Duodenal mucosa (tissue), 2 donors: ENCODE data around the gene EIF6.
A peak's percentile ranks its signal among the peaks of the same experiment; 100 is the strongest.

Source experiments
- H3K27ac ChIP-seq: one replicate; pipeline ENCODE4 v1.7.0; 2013; ENCODE audit warnings: low read depth, low read length
- H3K27me3 ChIP-seq, 2 donors: one replicate each; pipeline ENCODE4 v1.7.0; 2013; ENCODE audit warnings: low read length in 2 of 2, control low read depth in 1 of 2; ENCODE audit not compliant: insufficient read depth in 2 of 2, control insufficient read depth in 1 of 2
- H3K36me3 ChIP-seq, 2 donors: one replicate each; pipeline ENCODE4 v1.7.0; 2013; ENCODE audit warnings: low read length in 2 of 2, control low read depth in 1 of 2; ENCODE audit not compliant: insufficient read depth in 2 of 2, control insufficient read depth in 1 of 2
- H3K4me1 ChIP-seq, 2 donors: one replicate each; pipeline ENCODE4 v1.7.0; 2013; ENCODE audit warnings: low read length in 2 of 2, control low read depth in 1 of 2; ENCODE audit not compliant: insufficient read depth in 2 of 2, control insufficient read depth in 1 of 2
- H3K4me3 ChIP-seq, 2 donors: one replicate each; pipeline ENCODE4 v1.7.0; 2013; ENCODE audit warnings: low read length in 2 of 2, low read depth in 1 of 2
- H3K9ac ChIP-seq, 2 donors: one replicate each; pipeline ENCODE4 v1.7.0; 2013; ENCODE audit warnings: low read length in 2 of 2, low read depth in 1 of 2
- H3K9me3 ChIP-seq, 2 donors: one replicate each; pipeline ENCODE4 v1.7.0; 2013; ENCODE audit warnings: low read length in 2 of 2, control low read depth in 1 of 2; ENCODE audit not compliant: control insufficient read depth in 1 of 2

EIF6 gene

GRCh38 chr20:35312318-35312717 is 27.7 kb upstream of the EIF6 start:
- Histone ChIP-seq H3K9me3 (no peaks in the 10 kb centered on the region), H3K4me1 (peaks cover 0 to 6% of the 10 kb centered on the region in 2 donors), H3K4me3 (no peak overlapping the region), H3K9ac (no peak overlapping the region), H3K27ac (no peak overlapping the region), H3K36me3 (peaks cover 0 to 25% of the 10 kb centered on the region in 2 donors), H3K27me3 (no peaks in the 10 kb centered on the region)

GRCh38 chr20:35311822-35312221 is 27.2 kb upstream of the EIF6 start:
- no peak overlapping the region for H3K27ac ChIP-seq
- no peak overlapping the region for H3K9ac ChIP-seq
- peaks cover 0 to 25% of the 10 kb centered on the region in 2 donors for H3K36me3 ChIP-seq
- H3K9me3 ChIP-seq, result no peaks in the 10 kb centered on the region
- H3K4me1 ChIP-seq, result peaks cover 0 to 8% of the 10 kb centered on the region in 2 donors
- H3K27me3 ChIP-seq, result no peaks in the 10 kb centered on the region
- no peak overlapping the region for H3K4me3 ChIP-seq

- Histone ChIP-seq H3K9ac (no peak overlapping the region), H3K9me3 (no peaks in the 10 kb centered on the region), H3K27ac (no peak overlapping the region)
Observed at GRCh38 chr20:35311409-35311808, 26.8 kb upstream of the EIF6 start.

GRCh38 chr20:35307666-35308653 is 23.4 kb upstream of the EIF6 start:
- H3K27ac ChIP-seq, result no peak overlapping the region
- H3K36me3 ChIP-seq, result peaks cover 7 to 21% of the 10 kb centered on the region in 2 donors
- H3K9me3 ChIP-seq, result no peaks in the 10 kb centered on the region
- H3K4me3 ChIP-seq, result no peak overlapping the region
- peaks cover 7 to 29% of the 10 kb centered on the region in 2 donors for H3K4me1 ChIP-seq
- H3K27me3 ChIP-seq, result no peaks in the 10 kb centered on the region
- H3K9ac ChIP-seq, result peak overlapping the region in 1 of 2 donors; percentile 0

More at GRCh38 chr20:35311409-35311808, 26.8 kb upstream of the EIF6 start:
- H3K27me3 ChIP-seq, result no peaks in the 10 kb centered on the region
- no peak overlapping the region for H3K4me3 ChIP-seq
- peaks cover 0 to 26% of the 10 kb centered on the region in 2 donors for H3K36me3 ChIP-seq
- peaks cover 0 to 13% of the 10 kb centered on the region in 2 donors for H3K4me1 ChIP-seq

GRCh38 chr20:35306931-35307517 is 22.5 kb upstream of the EIF6 start:
- Histone ChIP-seq H3K27ac (peak overlapping the region; percentile 15), H3K9me3 (no peaks in the 10 kb centered on the region), H3K36me3 (peaks cover 7 to 21% of the 10 kb centered on the region in 2 donors), H3K4me3 (no peak overlapping the region), H3K4me1 (peaks cover 7 to 29% of the 10 kb centered on the region in 2 donors), H3K9ac (no peak overlapping the region), H3K27me3 (no peaks in the 10 kb centered on the region)

- H3K9me3 ChIP-seq, result no peaks in the 10 kb centered on the region
- H3K36me3 ChIP-seq, result peaks cover 7 to 21% of the 10 kb centered on the region in 2 donors
- H3K27me3 ChIP-seq, result no peaks in the 10 kb centered on the region
- H3K9ac ChIP-seq, result peak overlapping the region in 1 of 2 donors; percentile 24
- H3K27ac ChIP-seq, result no peak overlapping the region
- H3K4me3 ChIP-seq, result no peak overlapping the region
- H3K4me1 ChIP-seq, result peaks cover 7 to 29% of the 10 kb centered on the region in 2 donors
Observed at GRCh38 chr20:35305682-35306556, 21.3 kb upstream of the EIF6 start.

- H3K9me3 ChIP-seq, result no peaks in the 10 kb centered on the region
- H3K27ac ChIP-seq, result no peak overlapping the region
- H3K4me3 ChIP-seq, result no peak overlapping the region
Observed at GRCh38 chr20:35304956-35305355, 20.4 kb upstream of the EIF6 start.

GRCh38 chr20:35303735-35304491 is 19.3 kb upstream of the EIF6 start:
- Histone ChIP-seq H3K27me3 (no peaks in the 10 kb centered on the region), H3K9ac (peak overlapping the region in 1 of 2 donors; percentile 7), H3K4me1 (peaks cover 7 to 29% of the 10 kb centered on the region in 2 donors), H3K36me3 (peaks cover 7 to 12% of the 10 kb centered on the region in 2 donors), H3K4me3 (no peak overlapping the region), H3K9me3 (no peaks in the 10 kb centered on the region), H3K27ac (no peak overlapping the region)

More at GRCh38 chr20:35304956-35305355, 20.4 kb upstream of the EIF6 start:
- Histone ChIP-seq H3K36me3 (peaks cover 7 to 21% of the 10 kb centered on the region in 2 donors), H3K4me1 (peaks cover 7 to 29% of the 10 kb centered on the region in 2 donors), H3K27me3 (no peaks in the 10 kb centered on the region), H3K9ac (peak overlapping the region in 1 of 2 donors; percentile 24)

- H3K9me3 ChIP-seq, result no peaks in the 10 kb centered on the region
- H3K4me1 ChIP-seq, result peaks cover 7 to 29% of the 10 kb centered on the region in 2 donors
- H3K27me3 ChIP-seq, result no peaks in the 10 kb centered on the region
- peaks cover 7 to 9% of the 10 kb centered on the region in 2 donors for H3K36me3 ChIP-seq
- no peak overlapping the region for H3K9ac ChIP-seq
- no peak overlapping the region for H3K4me3 ChIP-seq
- no peak overlapping the region for H3K27ac ChIP-seq
Observed at GRCh38 chr20:35303382-35303734, 18.8 kb upstream of the EIF6 start.
